HL-60 (cell line): ENCODE results near the gene TNFAIP8.
"Not testable (repeated sequence)": the region's sequence is repeated elsewhere in the genome, so short reads cannot be mapped to it uniquely, and the experiment has no call there.

ENCODE experiments used
- DNase-seq, 2 experiments: peaks; one replicate each; pipeline ENCODE4 v3.0.0-alpha.2; 2010 to 2020; ENCODE audit warnings: low read depth in 1 of 2, low spot score in 1 of 2
- H3K27ac ChIP-seq: fragments of 250-450 bp; sonication (Bioruptor Pico); replicated peaks from 2 replicates; pipeline ENCODE4 v1.5.1; 2020; ENCODE audit warnings: mild to moderate bottlenecking, moderate library complexity
- H3K27me3 ChIP-seq: fragments of 250-450 bp; sonication (Bioruptor Pico); 2 replicates; pipeline ENCODE4 v1.5.1; 2021; ENCODE audit warnings: mild to moderate bottlenecking, moderate library complexity; ENCODE audit not compliant: insufficient read depth, poor library complexity, severe bottlenecking
- H3K4me3 ChIP-seq: replicated peaks from 2 replicates; pipeline ENCODE4 v1.5.1; 2011; ENCODE audit warnings: mild to moderate bottlenecking, control low read depth, low read length; ENCODE audit not compliant: insufficient read depth
- CTCF ChIP-seq: IDR thresholded peaks from one replicate; pipeline ENCODE4 v1.5.1; 2011; ENCODE audit warnings: low read length, control low read depth, inconsistent platforms; ENCODE audit not compliant: insufficient read depth
- GABPA ChIP-seq: IDR thresholded peaks from 2 replicates; pipeline ENCODE4 v1.6.1; 2012; ENCODE audit warnings: low read depth
- POLR2AphosphoS5 ChIP-seq: IDR thresholded peaks from 2 replicates; pipeline ENCODE4 v1.6.1; 2012; ENCODE audit warnings: low read depth
- REST ChIP-seq: IDR thresholded peaks from 2 replicates; pipeline ENCODE4 v1.6.1; 2012; ENCODE audit warnings: low read depth; ENCODE audit not compliant: insufficient replicate concordance
- SPI1 ChIP-seq: IDR thresholded peaks from 2 replicates; pipeline ENCODE4 v1.6.1; 2012; ENCODE audit warnings: low read depth, mild to moderate bottlenecking, borderline replicate concordance

The TNFAIP8 gene

DNA sequence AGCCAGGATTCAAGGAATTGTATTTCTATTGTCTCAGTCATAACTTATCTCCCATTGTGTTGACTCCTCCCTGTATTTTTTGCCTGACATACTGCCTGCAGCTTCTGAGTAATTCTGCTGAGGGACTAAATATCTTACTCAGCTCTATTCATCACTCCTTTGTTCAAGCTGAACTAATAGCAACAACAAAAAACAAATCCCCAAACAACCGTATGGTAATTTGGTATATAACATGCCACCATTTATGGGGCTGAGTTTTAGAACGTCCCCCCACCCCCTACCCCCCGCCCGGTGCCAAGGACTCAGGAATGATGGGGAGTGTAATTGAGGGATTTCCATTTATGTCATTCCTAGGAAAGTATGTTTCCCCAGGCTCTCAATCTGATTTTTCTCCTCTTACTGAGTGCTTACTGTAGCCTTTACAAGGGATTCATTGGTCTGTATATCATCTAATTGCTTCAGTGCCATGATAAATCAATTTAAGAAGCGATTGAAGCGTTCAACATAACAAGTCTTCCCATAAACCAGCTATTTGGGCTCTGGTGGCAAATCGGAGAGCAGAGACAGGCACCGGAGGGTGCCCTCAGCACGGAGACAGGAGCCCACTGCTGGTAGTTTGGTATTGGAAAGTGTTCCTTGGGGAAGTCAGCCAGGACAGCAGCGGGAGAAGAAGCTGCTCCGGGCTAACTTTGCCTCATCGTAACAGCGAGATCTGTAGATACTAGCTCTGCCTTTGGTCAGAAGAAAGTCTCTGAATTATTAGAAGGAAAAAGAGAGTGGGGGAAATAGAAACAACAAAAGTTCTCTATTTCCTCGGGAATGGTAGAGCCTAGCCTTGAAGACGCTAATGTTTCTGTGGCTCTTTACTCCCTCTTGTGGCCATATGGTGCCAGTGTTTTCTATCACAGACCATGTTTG lies 55.8 kb downstream of the TNFAIP8 start:
- no peak for TF ChIP-seq SPI1
- no peak for TF ChIP-seq GABPA
- TF ChIP-seq REST, result no peak
- no peak for TF ChIP-seq POLR2AphosphoS5
- TF ChIP-seq CTCF, result peak; percentile 59
- no peaks in the 10 kb centered on the region for H3K27me3 ChIP-seq
- peak overlapping the region; percentile 32 for H3K4me3 ChIP-seq
- H3K27ac ChIP-seq, result peak overlapping the region; percentile 19
- DNase-seq, result peak in 1 of 2 experiments; percentile 56

DNA sequence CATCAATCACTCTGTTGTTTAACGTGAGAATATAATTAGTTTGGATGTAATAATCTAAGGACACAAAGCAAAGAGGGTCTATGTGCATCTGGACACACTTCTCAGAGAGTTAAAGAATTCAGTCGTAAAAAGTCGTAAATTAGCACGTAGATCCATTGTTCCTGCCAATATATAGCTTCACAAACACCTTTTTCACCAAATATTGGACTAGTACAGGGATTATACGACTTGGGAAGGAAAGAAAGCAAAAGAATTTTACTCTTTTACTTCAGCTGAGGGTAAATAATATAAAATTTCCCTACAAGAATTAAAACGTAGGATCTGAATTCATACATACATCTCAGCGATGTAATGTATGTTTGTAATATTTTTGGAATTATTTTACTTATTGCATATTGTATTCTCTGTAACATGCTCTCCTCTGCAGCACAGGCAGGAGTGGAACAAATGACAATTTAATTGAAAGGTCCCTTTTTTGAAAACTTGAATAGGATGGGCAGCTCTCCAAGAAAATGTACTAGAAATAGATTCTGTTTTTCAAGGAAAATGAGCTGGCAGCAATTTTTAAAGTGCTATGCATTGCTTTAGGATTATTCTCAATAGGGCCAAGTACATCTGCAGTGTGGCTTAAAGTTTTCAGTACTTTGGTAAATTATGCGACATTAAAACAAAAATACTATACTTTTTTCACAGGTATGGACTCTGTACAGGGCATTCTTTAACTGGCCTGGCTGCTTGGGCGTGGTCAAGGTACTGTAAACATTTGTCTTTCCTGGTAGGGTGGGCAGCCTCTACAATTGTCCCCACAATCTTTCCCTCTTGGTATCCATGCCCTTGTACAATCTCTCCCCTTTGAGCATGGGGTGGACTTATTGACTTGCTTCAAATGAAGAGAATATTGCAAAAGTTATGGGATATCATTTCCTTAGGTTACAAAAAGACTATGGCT lies 56.7 kb downstream of the TNFAIP8 start:
- TF ChIP-seq SPI1 (no peak), POLR2AphosphoS5 (no peak), REST (no peak), GABPA (no peak), CTCF (no peak)
- no peaks in the 10 kb centered on the region for H3K27me3 ChIP-seq
- no peak overlapping the region for H3K27ac ChIP-seq
- DNase-seq, result no peak
- no peak overlapping the region for H3K4me3 ChIP-seq

DNA sequence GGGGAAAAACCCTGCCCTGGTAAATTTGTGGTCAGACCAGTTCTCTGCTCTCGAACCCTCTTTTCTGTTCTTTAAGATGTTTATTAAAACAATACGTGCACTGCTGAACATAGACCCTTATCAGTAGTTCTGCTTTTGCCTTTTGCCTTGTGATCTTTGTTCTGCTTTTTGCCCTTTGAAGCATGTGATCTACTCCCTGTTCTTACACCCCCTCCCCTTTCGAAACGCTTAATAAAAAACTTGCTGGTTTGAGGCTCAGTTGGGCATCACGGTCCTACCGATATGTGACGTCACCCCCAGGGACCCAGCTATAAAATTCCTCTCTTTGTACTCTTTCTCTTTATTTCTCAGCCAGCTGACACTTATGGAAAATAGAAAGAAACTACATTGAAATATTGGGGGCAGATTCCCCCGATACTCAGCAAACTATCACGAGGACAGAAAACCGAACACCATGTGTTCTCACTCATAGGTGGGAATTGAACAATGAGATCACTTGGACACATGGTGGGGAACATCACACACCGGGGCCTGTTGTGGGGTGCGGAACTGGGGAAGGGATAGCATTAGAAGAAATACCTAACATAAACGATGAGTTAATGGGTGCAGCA lies 58.4 kb downstream of the TNFAIP8 start:
- H3K27ac ChIP-seq, result peak overlapping the region; percentile 42
- DNase-seq, result peak in 1 of 2 experiments; percentile 69
- not testable (repeated sequence) for H3K4me3 ChIP-seq, H3K27me3 ChIP-seq
